H1 (cell line): ENCODE results near the gene ARMH4. TPM values are rescaled to one million over a fixed set of nuclear protein-coding genes. Genes with fewer than 3 reads are reported as not detected.

Experiments
- CTCF ChIA-PET: fragments of 300-600 bp; sonication (Branson Sonifier 250); formaldehyde crosslinking; loops from one replicate; lab custom pipeline; 2021; ENCODE audit not compliant: partially characterized antibody; lab: Charles Lee
- POLR2A ChIA-PET: fragments of 300-600 bp; sonication (Branson Sonifier 250); formaldehyde crosslinking; loops from one replicate; lab custom pipeline; 2021; ENCODE audit warnings: inconsistent platforms; ENCODE audit not compliant: partially characterized antibody; lab: Charles Lee
- DNase-seq, 2 experiments: peaks; one replicate each; pipeline versions ENCODE4 v3.0.0 to v3.0.0-alpha.2; 2010 to 2022; ENCODE audit warnings: low spot score in 2 of 2, low read depth in 1 of 2, mixed read lengths in 1 of 2
- FAIRE-seq: peaks from 2 replicates; lab custom pipeline; 2011; peaks lifted over from hg19 to GRCh38; lab: Jason Lieb, UNC
- H2AFZ ChIP-seq: 2 replicates; pipeline ENCODE4 v1.8.1; 2012; ENCODE audit warnings: low read length, inconsistent platforms
- H2AK5ac ChIP-seq: 2 replicates; pipeline ENCODE4 v1.6.1; 2013; ENCODE audit warnings: low read depth, low read length
- H2BK120ac ChIP-seq: replicated peaks from 2 replicates; pipeline ENCODE3; 2013; ENCODE audit warnings: low read depth, low read length, inconsistent platforms
- H2BK12ac ChIP-seq: 2 replicates; pipeline ENCODE4 v1.6.1; 2013; ENCODE audit warnings: low read depth, low read length
- H2BK15ac ChIP-seq: 2 replicates; pipeline ENCODE4 v1.6.1; 2013; ENCODE audit warnings: low read length
- H2BK20ac ChIP-seq: 2 replicates; pipeline ENCODE4 v1.6.1; 2013; ENCODE audit warnings: low read length
- H2BK5ac ChIP-seq: 2 replicates; pipeline ENCODE4 v1.6.1; 2013; ENCODE audit warnings: low read depth, low read length
- H3K14ac ChIP-seq: 2 replicates; pipeline ENCODE4 v1.6.1; 2013; ENCODE audit warnings: inconsistent platforms; ENCODE audit not compliant: insufficient read length
- H3K18ac ChIP-seq: 2 replicates; pipeline ENCODE4 v1.6.1; 2013; ENCODE audit warnings: low read length; ENCODE audit errors: extremely low read depth
- H3K23ac ChIP-seq: 2 replicates; pipeline ENCODE4 v1.6.1; 2013; ENCODE audit warnings: inconsistent platforms; ENCODE audit not compliant: insufficient read length
- H3K23me2 ChIP-seq: 2 replicates; pipeline ENCODE4 v1.6.1; 2013; ENCODE audit warnings: low read depth, low read length
- H3K27ac ChIP-seq: 2 replicates; pipeline ENCODE4 v1.6.1; 2011; ENCODE audit warnings: low read depth, low read length, inconsistent platforms
- H3K27me3 ChIP-seq, 4 experiments: replicated peaks in 1 of 4; 1 replicate in 1 of 4; 2 replicates in 3 of 4; pipeline versions ENCODE4 v1.6.1 to v1.8.1; 2011 to 2013; ENCODE audit warnings: low read length in 3 of 4, mild to moderate bottlenecking in 3 of 4, inconsistent platforms in 2 of 4, mixed read lengths in 2 of 4, moderate library complexity in 1 of 4; ENCODE audit not compliant: control insufficient read depth in 3 of 4, insufficient read depth in 3 of 4; ENCODE audit errors: extremely low read depth in 1 of 4
- H3K36me3 ChIP-seq, 4 experiments: 2 replicates each; pipeline versions ENCODE4 v1.6.1 to v1.8.1; 2011 to 2013; ENCODE audit warnings: mild to moderate bottlenecking in 4 of 4, low read length in 3 of 4, moderate library complexity in 2 of 4, control low read depth in 1 of 4, inconsistent platforms in 1 of 4; ENCODE audit not compliant: insufficient read depth in 4 of 4, control insufficient read depth in 2 of 4
- H3K4ac ChIP-seq: replicated peaks from 2 replicates; pipeline ENCODE3; 2013; ENCODE audit warnings: low read length, low read depth, mixed read lengths, inconsistent platforms; ENCODE audit not compliant: insufficient read length
- H3K4me1 ChIP-seq, 4 experiments: replicated peaks in 1 of 4; 1 replicate in 1 of 4; 2 replicates in 3 of 4; pipeline versions ENCODE4 v1.6.1 to v1.8.1; 2011 to 2013; ENCODE audit warnings: low read length in 3 of 4, inconsistent platforms in 2 of 4, mixed read lengths in 1 of 4; ENCODE audit not compliant: insufficient read depth in 4 of 4, control insufficient read depth in 3 of 4
- H3K4me2 ChIP-seq, 2 experiments: 2 replicates each; pipeline versions ENCODE4 v1.6.1 to v1.8.1; 2011 to 2013; ENCODE audit warnings: low read depth in 2 of 2, low read length in 2 of 2, control low read depth in 1 of 2, inconsistent platforms in 1 of 2, mild to moderate bottlenecking in 1 of 2; ENCODE audit not compliant: insufficient read depth in 1 of 2
- H3K4me3 ChIP-seq, 4 experiments: fragments of 200-600, 300-600 bp in 1 of 4; sonication (generic), shearing (Covaris generic), sonication (Bioruptor Twin) in 1 of 4; 2 replicates each; pipeline versions ENCODE4 v1.5.1 to v1.8.1; 2011 to 2016; ENCODE audit warnings: low read length in 4 of 4, low read depth in 3 of 4, control low read depth in 2 of 4, inconsistent platforms in 2 of 4, mild to moderate bottlenecking in 2 of 4, mixed read lengths in 1 of 4, moderate library complexity in 1 of 4; ENCODE audit not compliant: insufficient read depth in 2 of 4; ENCODE audit errors: extremely low read depth in 1 of 4
- H3K56ac ChIP-seq: replicated peaks from 2 replicates; pipeline ENCODE3; 2013; ENCODE audit warnings: low read depth, mild to moderate bottlenecking, mixed read lengths, low read length, inconsistent platforms; ENCODE audit not compliant: insufficient read length
- H3K79me1 ChIP-seq: 2 replicates; pipeline ENCODE4 v1.6.1; 2013; ENCODE audit warnings: low read depth, low read length, control low read depth
- H3K79me2 ChIP-seq, 2 experiments: 2 replicates each; pipeline versions ENCODE4 v1.6.1 to v1.8.1; 2012 to 2013; ENCODE audit warnings: low read length in 2 of 2, mild to moderate bottlenecking in 2 of 2, inconsistent platforms in 1 of 2; ENCODE audit not compliant: insufficient read depth in 2 of 2, control insufficient read depth in 1 of 2
- H3K9ac ChIP-seq, 4 experiments: replicated peaks in 1 of 4; 1 replicate in 1 of 4; 2 replicates in 3 of 4; pipeline versions ENCODE4 v1.6.1 to v1.8.1; 2011 to 2013; ENCODE audit warnings: low read depth in 3 of 4, low read length in 3 of 4, control low read depth in 2 of 4, mild to moderate bottlenecking in 2 of 4, moderate library complexity in 2 of 4, inconsistent platforms in 1 of 4; ENCODE audit errors: extremely low read depth in 1 of 4
- H3K9me3 ChIP-seq, 2 experiments: 2 replicates each; pipeline versions ENCODE4 v1.6.1 to v1.8.1; 2012 to 2013; ENCODE audit warnings: mild to moderate bottlenecking in 2 of 2, moderate library complexity in 2 of 2, control low read depth in 1 of 2, inconsistent platforms in 1 of 2, low read depth in 1 of 2, low read length in 1 of 2, mixed read lengths in 1 of 2; ENCODE audit not compliant: insufficient read depth in 2 of 2
- H4K20me1 ChIP-seq, 2 experiments: replicated peaks in 1 of 2; 2 replicates each; pipeline versions ENCODE3 to v1.8.1; 2011 to 2013; ENCODE audit warnings: inconsistent platforms in 2 of 2, low read length in 2 of 2, mild to moderate bottlenecking in 1 of 2; ENCODE audit not compliant: insufficient read depth in 2 of 2, control insufficient read depth in 1 of 2
- H4K5ac ChIP-seq: 2 replicates; pipeline ENCODE4 v1.6.1; 2013; ENCODE audit warnings: low read length, low read depth, mixed read lengths, inconsistent platforms; ENCODE audit not compliant: insufficient read length
- H4K8ac ChIP-seq: 2 replicates; pipeline ENCODE4 v1.8.0; 2013; ENCODE audit warnings: mild to moderate bottlenecking, moderate library complexity, low read length, inconsistent platforms; ENCODE audit not compliant: insufficient read depth; ENCODE audit errors: extremely low read depth
- H4K91ac ChIP-seq: replicated peaks from 2 replicates; pipeline ENCODE3; 2013; ENCODE audit warnings: low read length, mixed read lengths, inconsistent platforms; ENCODE audit not compliant: insufficient read length
- CHD2 ChIP-seq: IDR thresholded peaks from 2 replicates; pipeline ENCODE4 v1.6.1; 2012; ENCODE audit warnings: low read length, improper control_type of control experiment
- CTBP2 ChIP-seq: IDR thresholded peaks from 2 replicates; pipeline ENCODE4 v1.7.0; 2011; ENCODE audit warnings: borderline replicate concordance, mild to moderate bottlenecking, moderate library complexity, mixed read lengths, low read length; ENCODE audit not compliant: insufficient read depth, insufficient read length
- GTF2F1 ChIP-seq: IDR thresholded peaks from 2 replicates; pipeline ENCODE4 v1.6.1; 2012; ENCODE audit warnings: low read depth, low read length, improper control_type of control experiment, borderline replicate concordance
- MAFK ChIP-seq: IDR thresholded peaks from 2 replicates; pipeline ENCODE4 v1.6.1; 2012; ENCODE audit warnings: low read depth, mild to moderate bottlenecking, improper control_type of control experiment, low read length
- TEAD4 ChIP-seq: IDR thresholded peaks from 2 replicates; pipeline ENCODE4 v1.6.1; 2012; ENCODE audit warnings: low read depth, low read length, inconsistent platforms, mixed read lengths
- WGBS, 2 experiments: shearing (Covaris generic) in 1 of 2; methylation state at CpG; one replicate each; pipeline versions ENCODE4 v1.1.6 to v1.1.7; 2013 to 2015; ENCODE audit warnings: low lambda C conversion rate in 2 of 2, mixed read lengths in 2 of 2, inconsistent platforms in 1 of 2, low coverage in 1 of 2, missing lambda C conversion rate in 1 of 2; ENCODE audit not compliant: insufficient replicate concordance in 2 of 2, insufficient coverage in 1 of 2, insufficient read length in 1 of 2; ENCODE audit errors: extremely low coverage in 1 of 2, missing lambda C conversion rate in 1 of 2; 5-methylcytosine and 5-hydroxymethylcytosine counted together
- polyA plus RNA-seq, 7 experiments: library from polyadenylated mRNA; depleted of rRNA in 3 of 7; stranded (reverse) in 5 of 7; unstranded in 2 of 7; fragments of >200 nt in 5 of 7; fragments of 200-250 nt in 2 of 7; gene quantifications; 1 replicate in 5 of 7; 2 replicates in 1 of 7; 4 replicates in 1 of 7; pipeline versions ENCODE4 v1.2.1 to v1.2.3, GENCODE V29; 2011 to 2013; ENCODE audit warnings: missing spikeins in 2 of 7, mixed read lengths in 2 of 7
- total RNA-seq: library from RNA; stranded (reverse); fragmentation: NEBNext Ultra II Directional; extraction: Animal tissue kit (Norgen Biotek cat#: 25700); gene quantifications from 2 replicates; pipeline ENCODE4 v1.2.1, GENCODE V29; 2021

Gene ARMH4
- total and polyA plus RNA-seq, 2 of the 8 experiments (the other 6 are each of a cell fraction or from before 2014, with no cell fraction given) = 7.1 to 25.4 TPM

DNA sequence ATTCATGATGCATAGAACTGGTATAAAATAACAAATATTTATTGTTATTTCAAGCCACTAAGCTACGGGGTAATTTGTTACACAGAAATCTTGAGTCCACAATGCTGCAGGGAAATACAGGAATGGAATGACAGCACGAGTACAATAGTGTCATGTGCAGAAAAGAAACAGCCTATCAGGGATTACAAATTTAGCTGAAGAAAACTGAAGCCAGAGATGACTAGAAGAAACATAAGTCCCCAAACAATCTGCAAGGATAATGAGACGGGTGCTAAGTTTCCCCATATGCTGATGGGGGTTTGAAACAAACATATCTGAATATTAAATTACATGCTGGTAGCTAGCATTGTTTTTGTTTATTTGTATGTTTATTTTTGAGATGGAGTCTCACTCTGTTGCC lies 8.9 kb downstream of the ARMH4 start:
- H3K27me3 ChIP-seq = no peaks in the 10 kb centered on the region
- H3K18ac ChIP-seq = no peak overlapping the region
- no peak overlapping the region for H4K5ac ChIP-seq
- H3K79me1 ChIP-seq = no peaks in the 10 kb centered on the region; the same call in 1 of the 2 replicates
- H3K14ac ChIP-seq = no peak overlapping the region
- no peaks in the 10 kb centered on the region; a peak in 1 of 8 replicates for H3K36me3 ChIP-seq
- no peak overlapping the region for H2AK5ac ChIP-seq
- no peak overlapping the region for H2BK5ac ChIP-seq
- H2AFZ ChIP-seq = no peak overlapping the region
- no peaks in the 10 kb centered on the region for H3K9me3 ChIP-seq
- H3K27ac ChIP-seq = no peak overlapping the region
- no peak overlapping the region for H2BK15ac ChIP-seq
- no peak overlapping the region for H2BK20ac ChIP-seq
- ChIA-PET CTCF (interaction anchor here (0.6 to 2.1 kb wide), 4 partner anchors 9 to 34 kb away, joined by 3 to 8 read pairs (median 4); partner anchors contain the start of gene ARMH4), POLR2A (no interaction called here)
- TF ChIP-seq CHD2 = no peak
- no peak for TF ChIP-seq CTBP2
- no peak for TF ChIP-seq TEAD4
- TF ChIP-seq MAFK = no peak
- no peak for TF ChIP-seq GTF2F1
- H2BK12ac ChIP-seq = no peak overlapping the region
- no peak overlapping the region for H4K8ac ChIP-seq
- H3K4me2 ChIP-seq = no peak overlapping the region
- DNase-seq = no peak
- H3K56ac ChIP-seq = no peak overlapping the region
- no peak overlapping the region for H2BK120ac ChIP-seq
- peaks cover 0 to 4% (median 0%) of the 10 kb centered on the region in 4 experiments; a peak in 1 of 7 replicates for H3K4me1 ChIP-seq
- no peaks in the 10 kb centered on the region for H3K23me2 ChIP-seq
- no peak for FAIRE-seq
- no peak overlapping the region for H3K23ac ChIP-seq
- no peak overlapping the region for H3K4me3 ChIP-seq
- H4K20me1 ChIP-seq = no peaks in the 10 kb centered on the region
- H3K79me2 ChIP-seq = peaks cover 0 to 5% of the 10 kb centered on the region in 2 experiments; a peak in 1 of 4 replicates
- 85% methylated on average over 3 of the region's 3 CpGs; no CpG with 5 or more reads in 1 of the 2 experiments for WGBS, 2 experiments
- no peak overlapping the region for H4K91ac ChIP-seq
- no peak overlapping the region for H3K9ac ChIP-seq
- no peak overlapping the region for H3K4ac ChIP-seq
